ENCODE data around the gene DNAJB6.

- TF ChIP-seq CTCF (IDR thresholded peaks at IDR 0.05) (no peak), POLR2A (IDR thresholded peaks at IDR 0.05) (no peak)
Measured at GRCh38 chr7:157394246-157395191, 57.7 kb downstream of the DNAJB6 start.
